HG02852 (cell line): ENCODE measurements around the gene PPP1R37.

Experiments
- ATAC-seq: cut with Tn5 transposase; IDR thresholded peaks from one replicate; pipeline ENCODE4 v1.9.1; 2021; ENCODE audit warnings: mild to moderate bottlenecking, moderate library complexity; ENCODE audit not compliant: unreplicated experiment

PPP1R37 gene

DNA sequence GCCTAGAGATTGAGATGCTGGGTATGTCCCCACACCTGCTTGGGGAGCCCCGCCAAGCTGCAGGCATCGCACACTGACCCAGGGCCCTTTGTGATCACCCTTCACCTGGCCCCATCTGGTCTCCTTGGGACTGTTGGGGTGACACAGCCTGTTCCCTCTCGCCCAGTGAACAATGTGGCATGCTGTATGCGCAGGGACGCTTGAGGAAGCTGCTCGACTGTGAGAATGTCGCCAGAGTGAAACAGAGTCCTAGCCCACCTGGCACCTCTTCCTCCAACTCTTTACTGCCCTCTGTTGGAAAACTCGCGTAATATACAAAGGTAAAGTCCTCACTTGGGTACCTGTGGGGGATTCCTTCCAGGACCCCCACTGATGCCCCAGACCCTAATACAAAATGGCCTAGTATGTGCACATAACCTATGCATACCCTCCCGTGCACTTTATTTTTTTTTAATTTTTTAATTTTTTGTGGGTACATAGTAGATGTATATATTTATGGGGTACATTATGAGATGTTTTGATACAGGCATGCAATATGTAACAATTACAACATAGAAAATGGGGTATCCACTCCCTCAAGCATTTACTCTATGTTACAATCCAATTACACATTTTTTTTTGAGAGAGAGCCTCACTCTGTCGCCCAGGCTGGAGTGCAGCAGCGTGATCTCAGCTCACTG is 94.6 kb downstream of the PPP1R37 start:
- ATAC-seq, result no peak

DNA sequence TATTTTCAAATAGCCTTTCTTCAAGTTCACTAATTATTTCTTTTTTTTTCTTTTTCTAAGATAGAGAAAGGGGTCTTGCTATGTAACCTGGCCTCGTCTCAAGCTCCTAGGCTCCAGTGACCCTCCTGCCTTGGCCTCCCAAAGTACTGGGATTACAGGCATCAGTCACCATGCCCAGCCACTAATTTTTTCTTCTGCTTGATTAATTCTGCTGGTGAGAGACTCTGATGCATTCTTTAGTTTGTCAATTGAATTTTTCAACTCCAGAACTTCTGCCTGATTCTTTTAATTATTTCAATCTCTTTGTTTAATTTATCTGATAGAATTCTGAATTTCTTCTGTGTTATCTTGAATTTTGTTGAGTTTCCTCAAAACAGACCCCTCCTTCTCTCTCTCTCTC is 97.0 kb downstream of the PPP1R37 start:
- no peak for ATAC-seq

DNA sequence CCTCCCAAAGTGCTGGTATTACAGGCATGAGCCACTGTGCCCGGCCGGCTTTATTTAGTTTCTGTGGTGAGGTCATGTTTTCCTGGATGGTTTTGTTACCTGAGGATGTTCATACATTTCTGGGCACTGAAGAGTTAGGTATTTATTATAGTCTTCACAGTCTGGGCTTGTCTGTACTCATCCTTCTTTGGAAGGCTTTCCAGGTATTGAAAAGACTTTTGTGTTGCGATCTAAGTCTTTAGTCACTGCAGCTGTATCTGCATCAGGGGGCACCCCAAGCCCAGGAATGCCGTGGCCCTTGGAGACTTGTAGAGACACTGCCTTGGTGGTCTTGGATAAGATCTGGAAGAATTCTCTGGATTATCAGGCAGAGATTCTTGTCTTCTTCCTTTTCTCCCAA is 98.4 kb downstream of the PPP1R37 start:
- no peak for ATAC-seq

DNA sequence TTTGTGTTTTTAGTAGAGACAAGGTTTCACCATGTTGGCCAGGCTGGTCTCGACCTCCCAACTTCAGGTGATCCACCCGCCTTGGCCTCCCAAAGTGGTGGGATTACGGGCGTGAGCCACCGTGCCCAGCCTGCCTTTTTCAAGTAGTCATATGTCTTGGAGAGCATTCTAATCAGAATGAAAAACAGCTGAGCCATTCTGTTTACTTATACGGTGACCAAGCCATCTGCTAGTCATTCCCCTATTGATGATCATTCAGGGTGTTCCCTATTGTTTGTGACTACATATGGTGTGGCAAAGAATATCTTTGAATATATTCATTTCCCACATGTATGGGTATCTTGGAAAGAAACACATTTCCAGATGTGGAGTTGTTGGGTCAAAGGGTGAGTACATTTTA is 102.8 kb downstream of the PPP1R37 start:
- ATAC-seq, result no peak
